Prostate gland (tissue), 2 donors: ENCODE data around the gene RAB5B.

Source experiments
- CTCF ChIP-seq, 4 experiments: fragments of 200-600 bp in 2 of 4; fragments of 450-650 bp in 2 of 4; sonication (generic) in 2 of 4; IDR thresholded peaks; 1 replicate in 3 of 4; 2 replicates in 1 of 4; pipeline ENCODE4 v1.5.1; 2016 to 2019; ENCODE audit warnings: antibody characterized with exemption in 4 of 4, mild to moderate bottlenecking in 2 of 4, moderate library complexity in 2 of 4
- POLR2AphosphoS5 ChIP-seq: sonication (generic); formaldehyde crosslinking; IDR thresholded peaks from one replicate; pipeline ENCODE4 v1.6.1; 2017; ENCODE audit warnings: antibody characterized with exemption

DNA sequence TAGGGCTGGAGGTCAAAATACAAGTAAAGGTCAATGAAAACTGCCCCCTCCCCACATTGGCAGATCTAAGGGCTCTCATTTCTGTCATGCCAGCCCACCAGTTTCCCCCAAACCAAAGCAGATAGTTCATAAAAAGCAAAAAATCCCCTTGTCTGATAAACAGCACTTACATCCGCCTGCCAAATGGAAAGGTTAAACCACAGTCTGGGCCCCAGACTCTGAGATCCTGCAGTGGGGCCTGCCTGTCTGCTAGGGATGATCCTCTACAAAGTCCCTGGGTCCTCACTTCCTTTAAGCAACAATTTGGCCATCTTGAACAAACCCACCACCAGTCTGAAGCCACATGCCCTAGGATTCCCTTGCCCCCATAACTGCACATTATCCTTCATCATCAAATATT lies 58.1 kb downstream of the RAB5B start:
- TF ChIP-seq CTCF (IDR thresholded peaks at IDR 0.05) (no peak), POLR2AphosphoS5 (no peak)
